ENCODE results near the gene PHRF1. TPM values are rescaled to one million over a fixed set of nuclear protein-coding genes. Genes with fewer than 3 reads are reported as not detected.

The PHRF1 gene
- total RNA-seq, 1 experiment from 2014 or later: 48.9 TPM

- no CpG with 5 or more reads among the region's 93 CpGs for WGBS (ENCODE audit: extremely low coverage, insufficient read length, low lambda C conversion rate)
- H2BK12ac ChIP-seq (ENCODE audit: insufficient read length, low read depth, low read length): no peak within 1 kb of the TSS
- peak within 1 kb of the TSS; percentile 76 to 94 for H3K4me3 Mint-ChIP-seq
- H3K27ac Mint-ChIP-seq: no peak within 1 kb of the TSS
- no peaks in the 10 kb centered on the region for H3K27me3 ChIP-seq (ENCODE audit: insufficient read depth, low read length)
- no peaks in the 10 kb centered on the region for H3K79me2 ChIP-seq (ENCODE audit: insufficient read depth, low read length)
- no peak within 1 kb of the TSS for H3K4ac ChIP-seq (ENCODE audit: low read depth, low read length)
- no peak within 1 kb of the TSS for H3K56ac ChIP-seq (ENCODE audit: insufficient read length, low read depth, low read length)
- peaks cover 6 to 11% of the 10 kb centered on the region in 2 experiments; a peak in 2 of 4 replicates for H3K4me1 Mint-ChIP-seq
- no peaks in the 10 kb centered on the region for H3K79me1 ChIP-seq (ENCODE audit: insufficient read depth, low read depth, low read length, poor library complexity, severe bottlenecking)
- H3K9me3 ChIP-seq (ENCODE audit: control insufficient read depth, low read depth, low read length): no peaks in the 10 kb centered on the region
- H2AK5ac ChIP-seq (ENCODE audit: insufficient read length, low read length): no peak within 1 kb of the TSS
- peak within 1 kb of the TSS; percentile 89 for H3K14ac ChIP-seq (ENCODE audit: insufficient read depth, low read length)
- no peak within 1 kb of the TSS for H2BK20ac ChIP-seq (ENCODE audit: low read depth, low read length, poor library complexity, severe bottlenecking)
- H2BK15ac ChIP-seq (ENCODE audit: low read depth, low read length): no peak within 1 kb of the TSS
- H3K9me3 Mint-ChIP-seq: peaks cover 0 to 2% of the 10 kb centered on the region in 2 experiments; a peak in 1 of 5 replicates
- H4K8ac ChIP-seq (replicated peaks; ENCODE audit: insufficient read length, low read depth, low read length): no peak within 1 kb of the TSS
- DNase-seq: peak; percentile 89
- peaks cover 2 to 13% (median 5%) of the 10 kb centered on the region in 3 experiments; a peak in 5 of 7 replicates for H3K36me3 Mint-ChIP-seq (ENCODE audit: insufficient read depth in 1 of 3, low read depth in 3 of 3)
- TF ChIP-seq, protein P1, sequence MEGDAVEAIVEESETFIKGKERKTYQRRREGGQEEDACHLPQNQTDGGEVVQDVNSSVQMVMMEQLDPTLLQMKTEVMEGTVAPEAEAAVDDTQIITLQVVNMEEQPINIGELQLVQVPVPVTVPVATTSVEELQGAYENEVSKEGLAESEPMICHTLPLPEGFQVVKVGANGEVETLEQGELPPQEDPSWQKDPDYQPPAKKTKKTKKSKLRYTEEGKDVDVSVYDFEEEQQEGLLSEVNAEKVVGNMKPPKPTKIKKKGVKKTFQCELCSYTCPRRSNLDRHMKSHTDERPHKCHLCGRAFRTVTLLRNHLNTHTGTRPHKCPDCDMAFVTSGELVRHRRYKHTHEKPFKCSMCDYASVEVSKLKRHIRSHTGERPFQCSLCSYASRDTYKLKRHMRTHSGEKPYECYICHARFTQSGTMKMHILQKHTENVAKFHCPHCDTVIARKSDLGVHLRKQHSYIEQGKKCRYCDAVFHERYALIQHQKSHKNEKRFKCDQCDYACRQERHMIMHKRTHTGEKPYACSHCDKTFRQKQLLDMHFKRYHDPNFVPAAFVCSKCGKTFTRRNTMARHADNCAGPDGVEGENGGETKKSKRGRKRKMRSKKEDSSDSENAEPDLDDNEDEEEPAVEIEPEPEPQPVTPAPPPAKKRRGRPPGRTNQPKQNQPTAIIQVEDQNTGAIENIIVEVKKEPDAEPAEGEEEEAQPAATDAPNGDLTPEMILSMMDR (conservative IDR thresholded peaks at IDR 0.05): no peak
- peaks cover 16% of the 10 kb centered on the region for H3K27me3 Mint-ChIP-seq (ENCODE audit: low read depth)
- no peak within 1 kb of the TSS for H3K27ac ChIP-seq (ENCODE audit: insufficient read length, low read depth, low read length)
- H3T11ph ChIP-seq (ENCODE audit: low read length): no peak within 1 kb of the TSS
- no peak within 1 kb of the TSS for H4K91ac ChIP-seq (ENCODE audit: insufficient read length, low read depth, low read length)
- peak within 1 kb of the TSS; percentile 41 for H3K4me2 ChIP-seq (ENCODE audit: insufficient read depth, insufficient read length, low read length)
- no peaks in the 10 kb centered on the region for H4K20me1 ChIP-seq (ENCODE audit: control insufficient read depth, insufficient read depth, insufficient read length)
- H3K23ac ChIP-seq (ENCODE audit: insufficient read length, low read depth, low read length): no peak within 1 kb of the TSS
- no peak within 1 kb of the TSS for H2AFZ ChIP-seq (ENCODE audit: low read length)
- H3K23me2 ChIP-seq (ENCODE audit: insufficient read length, low read depth, low read length, poor library complexity, severe bottlenecking): peaks cover 19% of the 10 kb centered on the region
- H4K5ac ChIP-seq (ENCODE audit: insufficient read length, low read depth, low read length): no peak within 1 kb of the TSS
- H3K18ac ChIP-seq (ENCODE audit: insufficient read length, low read depth, low read length): peak within 1 kb of the TSS; percentile 55
- H3K4me1 ChIP-seq (ENCODE audit: insufficient read depth, low read length): no peaks in the 10 kb centered on the region
- no peak within 1 kb of the TSS for H2BK5ac ChIP-seq (ENCODE audit: insufficient read length, low read length)
- no peak within 1 kb of the TSS for H3K9ac ChIP-seq (ENCODE audit: extremely low read depth, insufficient read length, low read length)
- H2BK120ac ChIP-seq (ENCODE audit: low read depth, low read length, poor library complexity, severe bottlenecking): no peak within 1 kb of the TSS
Measured at GRCh38 chr11:536841-537621, 39.2 kb upstream of the PHRF1 start, which contains the start of gene LRRC56. TSS of gene LRRC56 (plus strand) at chr11:537527. CDS start at chr11:540685, 3,158 bp downstream.
